ENCODE data around the gene MTA2. TPM values are rescaled to one million over a fixed set of nuclear protein-coding genes. Genes with fewer than 3 reads are reported as not detected.
A peak's percentile ranks its signal among the peaks of the same experiment; 100 is the strongest.
"Not testable (repeated sequence)": the region's sequence is repeated elsewhere in the genome, so short reads cannot be mapped to it uniquely, and the experiment has no call there.

MTA2 gene
- total RNA-seq, 4 donors from 2014 or later = 47.9 to 74.7 (median 58.9) TPM

- Histone ChIP-seq H3K36me3 (peaks cover 0 to 46% (median 0%) of the 10 kb centered on the region in 3 donors), H3K4me3 (no peak overlapping the region)
These were observed 41.0 kb downstream of the MTA2 start for GRCh38 chr11:62560566-62561103.

DNA sequence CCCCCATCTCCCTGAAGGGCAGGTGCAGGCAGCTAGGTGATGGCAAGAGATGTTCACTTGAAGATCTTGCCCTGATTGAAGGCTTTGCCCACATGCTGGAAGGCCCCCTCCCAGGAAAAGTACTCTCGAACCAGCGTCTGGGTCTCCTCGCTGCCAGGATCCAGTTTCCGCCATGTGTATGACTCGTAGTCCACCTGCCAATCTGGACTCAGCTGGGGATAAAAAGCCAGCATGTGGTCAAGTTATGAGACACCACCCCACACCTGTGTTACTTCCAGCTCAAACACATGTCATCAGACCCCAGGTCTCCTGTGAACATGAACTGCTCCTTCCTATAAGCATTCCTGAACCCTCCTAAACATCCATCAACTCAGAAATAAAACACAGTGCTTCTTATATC lies 42.0 kb downstream of the MTA2 start:
- H3K36me3 ChIP-seq = peaks cover 0 to 46% (median 0%) of the 10 kb centered on the region in 3 donors
- H3K27me3 ChIP-seq, H3K4me3 ChIP-seq, DNase-seq, H3K9me3 ChIP-seq: not testable (repeated sequence)
- peak overlapping the region in 3 of 4 donors; percentile 13 to 80 (median 79) for H3K27ac ChIP-seq
- H3K4me1 ChIP-seq = peaks cover 23 to 54% (median 37%) of the 10 kb centered on the region in 4 donors

More at GRCh38 chr11:62560566-62561103, 41.0 kb downstream of the MTA2 start:
- TF ChIP-seq, protein P1, sequence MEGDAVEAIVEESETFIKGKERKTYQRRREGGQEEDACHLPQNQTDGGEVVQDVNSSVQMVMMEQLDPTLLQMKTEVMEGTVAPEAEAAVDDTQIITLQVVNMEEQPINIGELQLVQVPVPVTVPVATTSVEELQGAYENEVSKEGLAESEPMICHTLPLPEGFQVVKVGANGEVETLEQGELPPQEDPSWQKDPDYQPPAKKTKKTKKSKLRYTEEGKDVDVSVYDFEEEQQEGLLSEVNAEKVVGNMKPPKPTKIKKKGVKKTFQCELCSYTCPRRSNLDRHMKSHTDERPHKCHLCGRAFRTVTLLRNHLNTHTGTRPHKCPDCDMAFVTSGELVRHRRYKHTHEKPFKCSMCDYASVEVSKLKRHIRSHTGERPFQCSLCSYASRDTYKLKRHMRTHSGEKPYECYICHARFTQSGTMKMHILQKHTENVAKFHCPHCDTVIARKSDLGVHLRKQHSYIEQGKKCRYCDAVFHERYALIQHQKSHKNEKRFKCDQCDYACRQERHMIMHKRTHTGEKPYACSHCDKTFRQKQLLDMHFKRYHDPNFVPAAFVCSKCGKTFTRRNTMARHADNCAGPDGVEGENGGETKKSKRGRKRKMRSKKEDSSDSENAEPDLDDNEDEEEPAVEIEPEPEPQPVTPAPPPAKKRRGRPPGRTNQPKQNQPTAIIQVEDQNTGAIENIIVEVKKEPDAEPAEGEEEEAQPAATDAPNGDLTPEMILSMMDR (IDR thresholded peaks at IDR 0.05) = peak; percentile 44 to 96 (median 88)
- TF ChIP-seq POLR2A (IDR thresholded peaks at IDR 0.05) = peak in 1 of 2 donors; percentile 8
- Histone ChIP-seq H3K9me3 (no peaks in the 10 kb centered on the region), H3K27me3 (no peaks in the 10 kb centered on the region), H3K4me1 (peaks cover 17 to 53% (median 27%) of the 10 kb centered on the region in 4 donors), H3K27ac (peak overlapping the region; percentile 25 to 80 (median 72))
- DNase-seq = peak; percentile 76 to 96 (median 84)

- Histone ChIP-seq H3K4me3 (no peak overlapping the region), H3K9me3 (no peaks in the 10 kb centered on the region), H3K27me3 (no peaks in the 10 kb centered on the region), H3K36me3 (peaks cover 0 to 43% (median 0%) of the 10 kb centered on the region in 3 donors), H3K4me1 (peaks cover 27 to 58% (median 41%) of the 10 kb centered on the region in 4 donors), H3K27ac (peak overlapping the region in 3 of 4 donors; percentile 79 to 90 (median 80))
- TF ChIP-seq POLR2A (IDR thresholded peaks at IDR 0.05) = no peak
- TF ChIP-seq, protein P1 (IDR thresholded peaks at IDR 0.05) = no peak
- no peak for DNase-seq
These were observed 42.5 kb downstream of the MTA2 start for GRCh38 chr11:62559204-62559603.

DNA sequence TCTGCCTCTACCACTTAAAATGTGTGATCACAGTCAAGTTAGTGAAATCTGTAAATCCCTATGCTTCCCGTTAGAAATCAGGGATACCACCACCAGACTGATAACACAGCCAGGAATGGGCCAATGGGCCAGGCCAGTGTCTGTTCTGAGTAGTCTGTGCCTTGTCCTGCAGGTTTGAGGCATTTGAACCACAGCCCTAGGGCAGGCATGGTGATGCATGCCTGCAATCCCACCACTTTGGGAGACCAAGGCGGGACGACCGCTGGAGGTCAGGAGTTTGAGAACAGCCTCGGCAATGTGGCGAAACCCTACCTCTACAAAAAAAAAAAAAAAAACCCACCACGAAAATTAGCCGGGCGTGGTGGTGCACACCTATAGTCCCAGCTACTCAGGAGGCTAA lies 43.0 kb downstream of the MTA2 start:
- no peak for DNase-seq
- peaks cover 0 to 38% (median 0%) of the 10 kb centered on the region in 3 donors for H3K36me3 ChIP-seq
- peak overlapping the region; percentile 48 to 90 (median 77) for H3K27ac ChIP-seq

GRCh38 chr11:62556875-62557631 lies 44.6 kb downstream of the MTA2 start:
- Histone ChIP-seq H3K9me3 (no peaks in the 10 kb centered on the region), H3K27me3 (no peaks in the 10 kb centered on the region), H3K36me3 (peaks cover 0 to 22% (median 0%) of the 10 kb centered on the region in 3 donors), H3K4me3 (peak overlapping the region in 3 of 4 donors; percentile 5 to 29 (median 26)), H3K4me1 (peaks cover 35 to 76% (median 58%) of the 10 kb centered on the region in 4 donors), H3K27ac (peak overlapping the region; percentile 74 to 99 (median 94))
- peak in 2 of 3 donors; percentile 56 to 82 for DNase-seq
- no peak for TF ChIP-seq POLR2A (IDR thresholded peaks at IDR 0.05)
- TF ChIP-seq, protein P1 (IDR thresholded peaks at IDR 0.05) = no peak

More for the DNA sequence above, 43.0 kb downstream of the MTA2 start:
- Histone ChIP-seq H3K27me3 (no peaks in the 10 kb centered on the region), H3K4me3 (no peak overlapping the region), H3K4me1 (peaks cover 29 to 63% (median 46%) of the 10 kb centered on the region in 4 donors), H3K9me3 (no peaks in the 10 kb centered on the region)
- TF ChIP-seq, protein P1 (IDR thresholded peaks at IDR 0.05) = no peak
- TF ChIP-seq POLR2A (IDR thresholded peaks at IDR 0.05) = no peak

All from Peyer's patch (tissue), 4 donors.